ENCODE data around the gene RGSL1. TPM values are rescaled to one million over a fixed set of nuclear protein-coding genes. Genes with fewer than 3 reads are reported as not detected.
"Not testable (repeated sequence)": the region's sequence is repeated elsewhere in the genome, so short reads cannot be mapped to it uniquely, and the experiment has no call there.

RGSL1 gene
- total RNA-seq, 1 donor from 2014 or later = not detected

- TF ChIP-seq, protein P1, sequence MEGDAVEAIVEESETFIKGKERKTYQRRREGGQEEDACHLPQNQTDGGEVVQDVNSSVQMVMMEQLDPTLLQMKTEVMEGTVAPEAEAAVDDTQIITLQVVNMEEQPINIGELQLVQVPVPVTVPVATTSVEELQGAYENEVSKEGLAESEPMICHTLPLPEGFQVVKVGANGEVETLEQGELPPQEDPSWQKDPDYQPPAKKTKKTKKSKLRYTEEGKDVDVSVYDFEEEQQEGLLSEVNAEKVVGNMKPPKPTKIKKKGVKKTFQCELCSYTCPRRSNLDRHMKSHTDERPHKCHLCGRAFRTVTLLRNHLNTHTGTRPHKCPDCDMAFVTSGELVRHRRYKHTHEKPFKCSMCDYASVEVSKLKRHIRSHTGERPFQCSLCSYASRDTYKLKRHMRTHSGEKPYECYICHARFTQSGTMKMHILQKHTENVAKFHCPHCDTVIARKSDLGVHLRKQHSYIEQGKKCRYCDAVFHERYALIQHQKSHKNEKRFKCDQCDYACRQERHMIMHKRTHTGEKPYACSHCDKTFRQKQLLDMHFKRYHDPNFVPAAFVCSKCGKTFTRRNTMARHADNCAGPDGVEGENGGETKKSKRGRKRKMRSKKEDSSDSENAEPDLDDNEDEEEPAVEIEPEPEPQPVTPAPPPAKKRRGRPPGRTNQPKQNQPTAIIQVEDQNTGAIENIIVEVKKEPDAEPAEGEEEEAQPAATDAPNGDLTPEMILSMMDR (IDR thresholded peaks at IDR 0.05; ENCODE audit: unreplicated experiment) = no peak
- no peak for DNase-seq (ENCODE audit: low spot score)
- H3K9me3 Mint-ChIP-seq (ENCODE audit: unreplicated experiment) = no peaks in the 10 kb centered on the region
These were observed 65.6 kb downstream of the RGSL1 start for GRCh38 chr1:182515556-182515955.

GRCh38 chr1:182520736-182521135, 70.8 kb downstream of the RGSL1 start:
- H3K4me3 Mint-ChIP-seq (ENCODE audit: unreplicated experiment) = no peak overlapping the region
- TF ChIP-seq, protein P1 (IDR thresholded peaks at IDR 0.05; ENCODE audit: unreplicated experiment) = no peak
- DNase-seq (ENCODE audit: low spot score) = no peak
- no peak overlapping the region for H3K27ac Mint-ChIP-seq (ENCODE audit: unreplicated experiment)
- H3K4me1 Mint-ChIP-seq (ENCODE audit: unreplicated experiment) = no peaks in the 10 kb centered on the region
- H3K9me3 Mint-ChIP-seq (ENCODE audit: unreplicated experiment) = no peaks in the 10 kb centered on the region
- H3K27me3 Mint-ChIP-seq (ENCODE audit: unreplicated experiment) = no peaks in the 10 kb centered on the region
- no peaks in the 10 kb centered on the region for H3K36me3 Mint-ChIP-seq (ENCODE audit: low read depth, unreplicated experiment)

More at GRCh38 chr1:182515556-182515955, 65.6 kb downstream of the RGSL1 start:
- Mint-ChIP-seq H3K4me3 (ENCODE audit: unreplicated experiment) (no peak overlapping the region), H3K36me3 (ENCODE audit: low read depth, unreplicated experiment) (peaks cover 3% of the 10 kb centered on the region), H3K27ac (ENCODE audit: unreplicated experiment) (no peak overlapping the region), H3K27me3 (ENCODE audit: unreplicated experiment) (no peaks in the 10 kb centered on the region), H3K4me1 (ENCODE audit: unreplicated experiment) (no peaks in the 10 kb centered on the region)

DNA sequence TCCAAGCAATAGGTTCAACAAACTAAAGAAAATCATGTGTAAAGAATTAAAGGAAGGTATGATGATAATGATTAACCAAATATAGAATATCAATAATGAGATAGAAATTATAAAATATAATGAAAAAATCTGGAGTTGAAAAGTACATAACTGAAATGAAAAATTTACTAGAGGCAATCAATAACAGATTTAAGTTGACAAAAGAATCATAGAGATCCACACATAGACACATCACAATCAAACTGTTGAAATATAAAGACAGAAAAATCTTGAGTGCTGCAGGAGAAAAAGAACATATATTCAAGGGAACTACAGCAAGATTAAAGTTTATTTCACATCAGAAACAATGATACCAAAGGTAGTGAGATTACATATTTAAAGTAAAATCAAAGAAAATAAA, 75.4 kb downstream of the RGSL1 start:
- Mint-ChIP-seq H3K27ac (ENCODE audit: unreplicated experiment) (no peak overlapping the region), H3K9me3 (ENCODE audit: unreplicated experiment) (no peaks in the 10 kb centered on the region), H3K36me3 (ENCODE audit: low read depth, unreplicated experiment) (no peaks in the 10 kb centered on the region), H3K27me3 (ENCODE audit: unreplicated experiment) (peaks cover 1% of the 10 kb centered on the region), H3K4me3 (ENCODE audit: unreplicated experiment) (no peak overlapping the region), H3K4me1 (ENCODE audit: unreplicated experiment) (no peaks in the 10 kb centered on the region)
- DNase-seq (ENCODE audit: low spot score) = no peak
- TF ChIP-seq, protein P1 (IDR thresholded peaks at IDR 0.05; ENCODE audit: unreplicated experiment) = no peak

DNA sequence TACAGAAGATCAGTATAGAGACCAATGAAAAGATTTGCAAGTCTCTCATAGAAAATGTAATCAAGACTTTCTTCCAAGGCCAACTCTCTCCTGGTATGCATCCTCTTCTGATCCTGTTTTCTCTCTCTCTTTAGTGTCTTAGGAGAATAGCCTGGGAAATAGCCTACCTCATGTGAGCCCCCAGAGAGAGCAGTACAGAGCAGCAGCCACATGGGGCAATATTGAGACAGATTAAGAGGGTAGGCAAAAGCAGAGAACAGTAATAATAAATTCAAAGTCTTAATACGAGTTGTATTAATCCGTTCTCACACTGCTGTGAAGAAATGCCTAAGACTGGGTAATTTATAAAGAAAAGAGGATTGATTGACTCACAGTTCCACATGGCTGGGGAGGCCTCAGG, 77.7 kb downstream of the RGSL1 start:
- no peak overlapping the region for H3K27ac Mint-ChIP-seq (ENCODE audit: unreplicated experiment)
- H3K27me3 Mint-ChIP-seq (ENCODE audit: unreplicated experiment) = peaks cover 3% of the 10 kb centered on the region
- DNase-seq (ENCODE audit: low spot score) = no peak
- no peaks in the 10 kb centered on the region for H3K36me3 Mint-ChIP-seq (ENCODE audit: low read depth, unreplicated experiment)
- TF ChIP-seq, protein P1 (IDR thresholded peaks at IDR 0.05; ENCODE audit: unreplicated experiment) = no peak
- H3K4me1 Mint-ChIP-seq (ENCODE audit: unreplicated experiment) = no peaks in the 10 kb centered on the region
- H3K9me3 Mint-ChIP-seq (ENCODE audit: unreplicated experiment) = no peaks in the 10 kb centered on the region
- H3K4me3 Mint-ChIP-seq (ENCODE audit: unreplicated experiment) = no peak overlapping the region

GRCh38 chr1:182528206-182528605, 78.3 kb downstream of the RGSL1 start:
- not testable (repeated sequence) for H3K4me1 Mint-ChIP-seq (ENCODE audit: unreplicated experiment); H3K36me3 Mint-ChIP-seq (ENCODE audit: low read depth, unreplicated experiment); DNase-seq (ENCODE audit: low spot score); H3K27me3 Mint-ChIP-seq (ENCODE audit: unreplicated experiment); H3K4me3 Mint-ChIP-seq (ENCODE audit: unreplicated experiment); H3K27ac Mint-ChIP-seq (ENCODE audit: unreplicated experiment); H3K9me3 Mint-ChIP-seq (ENCODE audit: unreplicated experiment)

DNA sequence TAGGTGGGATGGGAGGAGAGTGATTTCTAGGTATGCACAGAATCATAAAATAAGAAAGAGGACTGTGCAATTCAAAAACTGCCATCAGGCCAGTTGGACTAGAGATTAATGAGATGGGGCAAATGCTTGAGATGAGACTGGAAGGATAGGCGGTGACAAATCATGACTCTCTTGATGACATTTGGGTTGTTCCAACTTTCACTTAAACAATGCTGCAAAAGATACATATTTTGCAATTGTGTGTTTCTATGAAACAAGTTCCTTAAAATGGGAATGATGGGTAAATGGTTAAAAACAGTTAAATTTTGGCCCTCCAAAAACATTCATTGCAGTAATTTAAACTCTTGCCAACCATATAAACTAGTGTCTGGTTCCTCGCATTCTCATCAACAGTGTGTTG, 84.0 kb downstream of the RGSL1 start:
- DNase-seq (ENCODE audit: low spot score) = no peak
- Mint-ChIP-seq H3K27me3 (ENCODE audit: unreplicated experiment) (peaks cover 1% of the 10 kb centered on the region), H3K36me3 (ENCODE audit: low read depth, unreplicated experiment) (no peaks in the 10 kb centered on the region), H3K4me3 (ENCODE audit: unreplicated experiment) (no peak overlapping the region), H3K9me3 (ENCODE audit: unreplicated experiment) (no peaks in the 10 kb centered on the region), H3K27ac (ENCODE audit: unreplicated experiment) (no peak overlapping the region), H3K4me1 (ENCODE audit: unreplicated experiment) (no peaks in the 10 kb centered on the region)
- TF ChIP-seq, protein P1 (IDR thresholded peaks at IDR 0.05; ENCODE audit: unreplicated experiment) = no peak

Data from endothelial cell (in vitro differentiated cells).